ENCODE data around the gene FFAR3. TPM values are rescaled to one million over a fixed set of nuclear protein-coding genes. Genes with fewer than 3 reads are reported as not detected.

Gene FFAR3
- total and polyA plus RNA-seq, 2 of the 13 experiments (the other 11 are each of a cell fraction or from before 2014, with no cell fraction given), result not detected

DNA sequence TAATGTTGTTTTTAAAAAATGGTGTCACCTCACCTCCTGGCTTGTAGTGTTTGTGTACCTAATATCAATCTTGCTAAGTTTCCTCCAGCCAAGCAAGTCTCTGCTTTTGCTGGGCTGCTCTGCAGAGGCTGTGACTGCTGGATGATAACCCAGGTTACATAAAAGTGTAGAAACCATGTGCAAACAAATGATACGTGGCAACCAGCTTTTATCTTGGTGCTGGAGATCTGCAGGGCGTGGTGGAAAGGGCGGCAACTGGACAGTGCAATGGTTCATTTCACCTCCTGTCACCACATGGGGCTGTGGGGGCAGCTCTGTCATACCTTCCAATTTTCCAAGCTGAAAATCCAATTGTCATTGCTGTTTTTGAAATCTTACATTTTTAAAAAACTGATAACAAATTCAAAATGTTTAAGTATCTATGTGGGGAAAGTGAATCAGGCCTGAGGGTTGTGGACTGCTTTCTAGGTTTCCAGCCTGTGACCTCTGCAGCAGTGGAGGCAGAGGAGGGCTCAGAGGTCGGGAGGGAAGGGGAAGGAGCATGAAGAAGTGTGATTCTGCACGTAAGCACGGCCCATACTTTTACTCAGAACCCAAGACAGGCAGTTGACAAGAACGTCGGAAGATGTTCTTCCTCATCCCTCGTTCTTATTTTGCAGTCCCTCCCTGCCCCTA is 22.3 kb downstream of the FFAR3 start (continued):
- TF ChIP-seq, protein P1, sequence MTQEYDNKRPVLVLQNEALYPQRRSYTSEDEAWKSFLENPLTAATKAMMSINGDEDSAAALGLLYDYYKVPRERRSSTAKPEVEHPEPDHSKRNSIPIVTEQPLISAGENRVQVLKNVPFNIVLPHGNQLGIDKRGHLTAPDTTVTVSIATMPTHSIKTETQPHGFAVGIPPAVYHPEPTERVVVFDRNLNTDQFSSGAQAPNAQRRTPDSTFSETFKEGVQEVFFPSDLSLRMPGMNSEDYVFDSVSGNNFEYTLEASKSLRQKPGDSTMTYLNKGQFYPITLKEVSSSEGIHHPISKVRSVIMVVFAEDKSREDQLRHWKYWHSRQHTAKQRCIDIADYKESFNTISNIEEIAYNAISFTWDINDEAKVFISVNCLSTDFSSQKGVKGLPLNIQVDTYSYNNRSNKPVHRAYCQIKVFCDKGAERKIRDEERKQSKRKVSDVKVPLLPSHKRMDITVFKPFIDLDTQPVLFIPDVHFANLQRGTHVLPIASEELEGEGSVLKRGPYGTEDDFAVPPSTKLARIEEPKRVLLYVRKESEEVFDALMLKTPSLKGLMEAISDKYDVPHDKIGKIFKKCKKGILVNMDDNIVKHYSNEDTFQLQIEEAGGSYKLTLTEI (CRISPR knock-in tag; conservative IDR thresholded peaks at IDR 0.05), result no peak
- TF ChIP-seq SRY (CRISPR knock-in tag; IDR thresholded peaks at IDR 0.05) (no peak), HIVEP1 (CRISPR knock-in tag; IDR thresholded peaks at IDR 0.05) (no peak), POLR2A (IDR thresholded peaks at IDR 0.05; ENCODE audit: insufficient read depth in 1 of 2, low read depth in 2 of 2, low read length in 2 of 2) (no peak), ZNF816 (CRISPR knock-in tag; IDR thresholded peaks at IDR 0.05; ENCODE audit: borderline replicate concordance) (peak; percentile 72; the same call in 1 of the 2 replicates), ZFX (CRISPR knock-in tag; IDR thresholded peaks at IDR 0.05; ENCODE audit: low read depth) (no peak), ZFP36L2 (CRISPR knock-in tag; IDR thresholded peaks at IDR 0.05) (no peak), NFIB (CRISPR knock-in tag; IDR thresholded peaks at IDR 0.05; ENCODE audit: borderline replicate concordance) (no peak), MYNN (CRISPR knock-in tag; IDR thresholded peaks at IDR 0.05; ENCODE audit: low read depth) (peak; percentile 57; the same call in 1 of the 2 replicates), ZNF550 (CRISPR knock-in tag; IDR thresholded peaks at IDR 0.05; ENCODE audit: borderline replicate concordance) (no peak), ZFYVE20 (CRISPR knock-in tag; IDR thresholded peaks at IDR 0.05; ENCODE audit: borderline replicate concordance, low read depth) (no peak), HOXA7 (CRISPR knock-in tag; IDR thresholded peaks at IDR 0.05) (no peak), ZNF607 (CRISPR knock-in tag; IDR thresholded peaks at IDR 0.05; ENCODE audit: borderline replicate concordance) (peak; percentile 67; the same call in 1 of the 2 replicates)
- TF ChIP-seq, protein P2, sequence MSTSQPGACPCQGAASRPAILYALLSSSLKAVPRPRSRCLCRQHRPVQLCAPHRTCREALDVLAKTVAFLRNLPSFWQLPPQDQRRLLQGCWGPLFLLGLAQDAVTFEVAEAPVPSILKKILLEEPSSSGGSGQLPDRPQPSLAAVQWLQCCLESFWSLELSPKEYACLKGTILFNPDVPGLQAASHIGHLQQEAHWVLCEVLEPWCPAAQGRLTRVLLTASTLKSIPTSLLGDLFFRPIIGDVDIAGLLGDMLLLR (CRISPR knock-in tag; IDR thresholded peaks at IDR 0.05), result no peak
- TF ChIP-seq, protein P3, sequence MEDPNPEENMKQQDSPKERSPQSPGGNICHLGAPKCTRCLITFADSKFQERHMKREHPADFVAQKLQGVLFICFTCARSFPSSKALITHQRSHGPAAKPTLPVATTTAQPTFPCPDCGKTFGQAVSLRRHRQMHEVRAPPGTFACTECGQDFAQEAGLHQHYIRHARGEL (CRISPR knock-in tag; IDR thresholded peaks at IDR 0.05), result no peak
- TF ChIP-seq, protein P4, sequence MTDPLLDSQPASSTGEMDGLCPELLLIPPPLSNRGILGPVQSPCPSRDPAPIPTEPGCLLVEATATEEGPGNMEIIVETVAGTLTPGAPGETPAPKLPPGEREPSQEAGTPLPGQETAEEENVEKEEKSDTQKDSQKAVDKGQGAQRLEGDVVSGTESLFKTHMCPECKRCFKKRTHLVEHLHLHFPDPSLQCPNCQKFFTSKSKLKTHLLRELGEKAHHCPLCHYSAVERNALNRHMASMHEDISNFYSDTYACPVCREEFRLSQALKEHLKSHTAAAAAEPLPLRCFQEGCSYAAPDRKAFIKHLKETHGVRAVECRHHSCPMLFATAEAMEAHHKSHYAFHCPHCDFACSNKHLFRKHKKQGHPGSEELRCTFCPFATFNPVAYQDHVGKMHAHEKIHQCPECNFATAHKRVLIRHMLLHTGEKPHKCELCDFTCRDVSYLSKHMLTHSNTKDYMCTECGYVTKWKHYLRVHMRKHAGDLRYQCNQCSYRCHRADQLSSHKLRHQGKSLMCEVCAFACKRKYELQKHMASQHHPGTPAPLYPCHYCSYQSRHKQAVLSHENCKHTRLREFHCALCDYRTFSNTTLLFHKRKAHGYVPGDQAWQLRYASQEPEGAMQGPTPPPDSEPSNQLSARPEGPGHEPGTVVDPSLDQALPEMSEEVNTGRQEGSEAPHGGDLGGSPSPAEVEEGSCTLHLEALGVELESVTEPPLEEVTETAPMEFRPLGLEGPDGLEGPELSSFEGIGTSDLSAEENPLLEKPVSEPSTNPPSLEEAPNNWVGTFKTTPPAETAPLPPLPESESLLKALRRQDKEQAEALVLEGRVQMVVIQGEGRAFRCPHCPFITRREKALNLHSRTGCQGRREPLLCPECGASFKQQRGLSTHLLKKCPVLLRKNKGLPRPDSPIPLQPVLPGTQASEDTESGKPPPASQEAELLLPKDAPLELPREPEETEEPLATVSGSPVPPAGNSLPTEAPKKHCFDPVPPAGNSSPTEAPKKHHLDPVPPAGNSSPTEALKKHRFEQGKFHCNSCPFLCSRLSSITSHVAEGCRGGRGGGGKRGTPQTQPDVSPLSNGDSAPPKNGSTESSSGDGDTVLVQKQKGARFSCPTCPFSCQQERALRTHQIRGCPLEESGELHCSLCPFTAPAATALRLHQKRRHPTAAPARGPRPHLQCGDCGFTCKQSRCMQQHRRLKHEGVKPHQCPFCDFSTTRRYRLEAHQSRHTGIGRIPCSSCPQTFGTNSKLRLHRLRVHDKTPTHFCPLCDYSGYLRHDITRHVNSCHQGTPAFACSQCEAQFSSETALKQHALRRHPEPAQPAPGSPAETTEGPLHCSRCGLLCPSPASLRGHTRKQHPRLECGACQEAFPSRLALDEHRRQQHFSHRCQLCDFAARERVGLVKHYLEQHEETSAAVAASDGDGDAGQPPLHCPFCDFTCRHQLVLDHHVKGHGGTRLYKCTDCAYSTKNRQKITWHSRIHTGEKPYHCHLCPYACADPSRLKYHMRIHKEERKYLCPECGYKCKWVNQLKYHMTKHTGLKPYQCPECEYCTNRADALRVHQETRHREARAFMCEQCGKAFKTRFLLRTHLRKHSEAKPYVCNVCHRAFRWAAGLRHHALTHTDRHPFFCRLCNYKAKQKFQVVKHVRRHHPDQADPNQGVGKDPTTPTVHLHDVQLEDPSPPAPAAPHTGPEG (CRISPR knock-in tag; IDR thresholded peaks at IDR 0.05), result no peak
- TF ChIP-seq, protein P5, sequence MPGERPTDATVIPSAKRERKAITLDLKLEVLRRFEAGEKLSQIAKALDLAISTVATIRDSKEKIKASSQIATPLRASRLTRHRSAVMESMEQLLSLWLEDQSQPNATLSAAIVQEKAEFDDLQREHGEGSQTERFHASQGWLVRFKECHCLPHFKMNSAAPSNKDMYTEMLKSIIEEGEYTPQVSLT (CRISPR knock-in tag; IDR thresholded peaks at IDR 0.05; ENCODE audit: borderline replicate concordance, low read depth), result no peak
- TF ChIP-seq, protein P6, sequence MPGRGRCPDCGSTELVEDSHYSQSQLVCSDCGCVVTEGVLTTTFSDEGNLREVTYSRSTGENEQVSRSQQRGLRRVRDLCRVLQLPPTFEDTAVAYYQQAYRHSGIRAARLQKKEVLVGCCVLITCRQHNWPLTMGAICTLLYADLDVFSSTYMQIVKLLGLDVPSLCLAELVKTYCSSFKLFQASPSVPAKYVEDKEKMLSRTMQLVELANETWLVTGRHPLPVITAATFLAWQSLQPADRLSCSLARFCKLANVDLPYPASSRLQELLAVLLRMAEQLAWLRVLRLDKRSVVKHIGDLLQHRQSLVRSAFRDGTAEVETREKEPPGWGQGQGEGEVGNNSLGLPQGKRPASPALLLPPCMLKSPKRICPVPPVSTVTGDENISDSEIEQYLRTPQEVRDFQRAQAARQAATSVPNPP (CRISPR knock-in tag; IDR thresholded peaks at IDR 0.05), result no peak
- TF ChIP-seq, protein P7, sequence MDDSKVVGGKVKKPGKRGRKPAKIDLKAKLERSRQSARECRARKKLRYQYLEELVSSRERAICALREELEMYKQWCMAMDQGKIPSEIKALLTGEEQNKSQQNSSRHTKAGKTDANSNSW (CRISPR knock-in tag; IDR thresholded peaks at IDR 0.05; ENCODE audit: borderline replicate concordance), result no peak
